Activated CD4-positive, alpha-beta T cell treated with anti-CD3 and anti-CD28 coated beads for 36 hours (primary cell): Measurements from ENCODE around the gene ACSM6. TPM values are rescaled to one million over a fixed set of nuclear protein-coding genes. Genes with fewer than 3 reads are reported as not detected.

Source experiments
- ATAC-seq: fragments of 200-7000 bp; cut with Tn5 transposase; one replicate; pipeline ENCODE4 v1.10.0; 2021; ENCODE audit warnings: mild to moderate bottlenecking, moderate library complexity
- CTCF ChIA-PET: fragments of 350-600 bp; sonication (Branson Sonifier 250); formaldehyde crosslinking; loops from one replicate; lab custom pipeline; 2021; ENCODE audit warnings: antibody characterized with exemption; lab: Charles Lee
- POLR2A ChIA-PET: fragments of 350-600 bp; sonication (Branson Sonifier 250); formaldehyde crosslinking; loops from one replicate; lab custom pipeline; 2021; ENCODE audit warnings: antibody characterized with exemption, inconsistent platforms; lab: Charles Lee
- DNase-seq: peaks from one replicate; pipeline ENCODE4 v3.0.0-alpha.2; 2020
- H3K27ac Mint-ChIP-seq: one replicate; pipeline ENCODE4 v1.8.0; 2021; ENCODE audit warnings: mixed read lengths
- H3K27me3 Mint-ChIP-seq: one replicate; pipeline ENCODE4 v1.8.0; 2021; ENCODE audit warnings: mixed read lengths
- H3K36me3 Mint-ChIP-seq: one replicate; pipeline ENCODE4 v1.8.0; 2021; ENCODE audit warnings: low read depth, mixed read lengths
- H3K4me1 Mint-ChIP-seq: one replicate; pipeline ENCODE4 v1.8.0; 2021; ENCODE audit warnings: mixed read lengths
- H3K4me3 Mint-ChIP-seq: one replicate; pipeline ENCODE4 v1.8.0; 2021; ENCODE audit warnings: mild to moderate bottlenecking, moderate library complexity, mixed read lengths
- H3K9me3 Mint-ChIP-seq: one replicate; pipeline ENCODE4 v1.8.0; 2021; ENCODE audit warnings: low read depth, mixed read lengths
- intact Hi-C, 2 experiments: fragments of 100-400 bp; cut with DNase I in 1 of 2; cut with micrococcal nuclease in 1 of 2; formaldehyde crosslinking; loops; one replicate each; pipeline versions ENCODE4 v1.14.2 to v1.15.1; 2022 to 2024; cut with DNase I, micrococcal nuclease
- total RNA-seq, 2 experiments: library from RNA; stranded (reverse); gene quantifications; one replicate each; pipeline ENCODE4 v1.2.3, GENCODE V29; 2021

ACSM6 gene
- total RNA-seq, 2 experiments from 2014 or later: not detected

DNA sequence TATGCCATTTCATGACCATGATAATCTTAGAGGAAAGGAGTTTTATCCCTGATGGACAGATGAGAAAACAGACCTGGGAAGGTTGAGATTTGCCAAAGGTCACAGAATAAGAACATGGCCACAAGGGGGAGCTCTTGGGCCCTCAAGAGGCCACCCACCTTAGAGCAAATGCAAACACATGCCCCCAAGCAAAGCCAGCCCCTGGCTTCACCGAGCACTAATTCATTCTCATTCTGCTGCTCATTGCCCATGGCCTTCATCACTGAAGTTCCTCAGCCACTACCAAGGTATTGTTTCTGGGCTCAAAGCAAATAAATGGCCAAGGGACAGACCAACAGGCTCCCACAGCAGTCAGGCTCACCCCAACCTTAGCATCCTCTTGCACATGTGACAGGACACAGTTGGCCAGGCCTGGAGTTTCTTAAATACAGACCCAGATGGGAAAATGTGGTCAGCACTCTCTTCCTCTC is 52.6 kb downstream of the ACSM6 start:
- Mint-ChIP-seq H3K36me3 (no peaks in the 10 kb centered on the region), H3K9me3 (no peaks in the 10 kb centered on the region), H3K27me3 (peaks cover 8% of the 10 kb centered on the region), H3K27ac (no peak overlapping the region), H3K4me3 (no peak overlapping the region), H3K4me1 (no peaks in the 10 kb centered on the region)
- POLR2A ChIA-PET: no interaction called here
- peak; percentile 83 for DNase-seq
- CTCF ChIA-PET: interaction anchor here (0.7 to 6.3 kb wide), 16 partner anchors 8 to 209 kb away, joined by 3 to 152 read pairs (median 3); partner anchors contain the start of gene PDLIM1
- intact Hi-C loops: loop anchor here (1.0 kb wide), 1 partner anchor 117 kb away; no protein-coding TSS in a partner anchor
- peak; percentile 52 for ATAC-seq

GRCh38 chr10:95247200-95247880 is 53.3 kb downstream of the ACSM6 start:
- POLR2A ChIA-PET: no interaction called here
- H3K36me3 Mint-ChIP-seq: no peaks in the 10 kb centered on the region
- DNase-seq (no peak), ATAC-seq (no peak)
- CTCF ChIA-PET: interaction anchor here (0.6 to 6.3 kb wide), 13 partner anchors 8 to 131 kb away, joined by 3 to 152 read pairs (median 3); partner anchors contain the start of gene PDLIM1
- no peak overlapping the region for H3K27ac Mint-ChIP-seq
- H3K4me1 Mint-ChIP-seq: no peaks in the 10 kb centered on the region
- H3K4me3 Mint-ChIP-seq: no peak overlapping the region
- no peaks in the 10 kb centered on the region for H3K9me3 Mint-ChIP-seq
- intact Hi-C loops: no loop called here
- peaks cover 9% of the 10 kb centered on the region for H3K27me3 Mint-ChIP-seq

GRCh38 chr10:95247881-95248583 is 54.0 kb downstream of the ACSM6 start:
- DNase-seq (no peak), ATAC-seq (no peak)
- Mint-ChIP-seq H3K4me1 (no peaks in the 10 kb centered on the region), H3K9me3 (no peaks in the 10 kb centered on the region), H3K36me3 (no peaks in the 10 kb centered on the region), H3K27ac (no peak overlapping the region), H3K27me3 (peaks cover 16% of the 10 kb centered on the region), H3K4me3 (no peak overlapping the region)
- ChIA-PET POLR2A (no interaction called here), CTCF (interaction anchor here (0.6 to 6.3 kb wide), 6 partner anchors 12 to 116 kb away, joined by 3 to 152 read pairs (median 6); partner anchors contain the start of gene PDLIM1)
- intact Hi-C loops: no loop called here

GRCh38 chr10:95248989-95249388 is 55.0 kb downstream of the ACSM6 start:
- no peak overlapping the region for H3K27ac Mint-ChIP-seq
- ChIA-PET CTCF (interaction anchor here (0.8 kb wide), 1 partner anchor 114 kb away, joined by 3 read pairs; no protein-coding TSS in a partner anchor), POLR2A (no interaction called here)
- DNase-seq: no peak
- no peaks in the 10 kb centered on the region for H3K4me1 Mint-ChIP-seq
- no peaks in the 10 kb centered on the region for H3K36me3 Mint-ChIP-seq
- intact Hi-C loops: no loop called here
- ATAC-seq: no peak
- no peak overlapping the region for H3K4me3 Mint-ChIP-seq
- H3K27me3 Mint-ChIP-seq: peaks cover 13% of the 10 kb centered on the region
- H3K9me3 Mint-ChIP-seq: no peaks in the 10 kb centered on the region

- CTCF ChIA-PET: interaction anchor here (0.7 to 1.0 kb wide), 3 partner anchors 19 to 113 kb away, joined by 3 read pairs; no protein-coding TSS in a partner anchor
- DNase-seq (no peak), ATAC-seq (no peak)
- POLR2A ChIA-PET: no interaction called here
- H3K4me3 Mint-ChIP-seq: no peak overlapping the region
- no peaks in the 10 kb centered on the region for H3K9me3 Mint-ChIP-seq
- H3K4me1 Mint-ChIP-seq: no peaks in the 10 kb centered on the region
- peaks cover 13% of the 10 kb centered on the region for H3K27me3 Mint-ChIP-seq
- intact Hi-C loops: no loop called here
- H3K36me3 Mint-ChIP-seq: no peaks in the 10 kb centered on the region
- H3K27ac Mint-ChIP-seq: no peak overlapping the region
These were observed 55.4 kb downstream of the ACSM6 start for GRCh38 chr10:95249467-95249866.

GRCh38 chr10:95250856-95251255 is 56.8 kb downstream of the ACSM6 start:
- no peaks in the 10 kb centered on the region for H3K36me3 Mint-ChIP-seq
- H3K4me3 Mint-ChIP-seq: no peak overlapping the region
- peaks cover 11% of the 10 kb centered on the region for H3K27me3 Mint-ChIP-seq
- no peak overlapping the region for H3K27ac Mint-ChIP-seq
- H3K9me3 Mint-ChIP-seq: no peaks in the 10 kb centered on the region
- ChIA-PET POLR2A (no interaction called here), CTCF (no interaction called here)
- ATAC-seq (no peak), DNase-seq (no peak)
- no peaks in the 10 kb centered on the region for H3K4me1 Mint-ChIP-seq
- intact Hi-C loops: no loop called here

GRCh38 chr10:95253007-95253406 is 59.0 kb downstream of the ACSM6 start:
- peaks cover 1% of the 10 kb centered on the region for H3K9me3 Mint-ChIP-seq
- no peak for ATAC-seq
- no peak overlapping the region for H3K27ac Mint-ChIP-seq
- intact Hi-C loops: no loop called here
- H3K4me3 Mint-ChIP-seq: no peak overlapping the region
- CTCF ChIA-PET: interaction anchor here (1.2 kb wide), 1 partner anchor 10 kb away, joined by 4 read pairs; no protein-coding TSS in a partner anchor
- peaks cover 11% of the 10 kb centered on the region for H3K27me3 Mint-ChIP-seq
- no peak for DNase-seq
- no peaks in the 10 kb centered on the region for H3K36me3 Mint-ChIP-seq
- POLR2A ChIA-PET: no interaction called here
- H3K4me1 Mint-ChIP-seq: no peaks in the 10 kb centered on the region

DNA sequence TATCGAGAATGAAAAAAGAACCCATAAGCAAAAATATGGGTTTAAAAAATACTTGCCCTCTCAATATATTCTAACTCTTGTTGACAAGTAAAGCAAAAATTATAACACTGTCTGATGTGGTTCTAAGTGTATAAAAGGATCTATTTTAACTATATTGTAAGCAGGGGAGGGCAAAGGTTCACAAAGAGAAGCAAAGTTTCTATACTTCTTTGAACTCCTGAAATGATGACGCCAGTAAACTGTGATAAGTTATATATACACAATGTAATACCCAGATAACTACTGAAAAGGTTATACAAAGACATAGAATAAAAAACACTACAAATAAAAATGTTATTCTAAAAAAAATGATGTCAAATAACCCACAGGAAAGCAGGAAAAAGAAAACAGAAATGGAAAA is 59.6 kb downstream of the ACSM6 start:
- H3K4me1 Mint-ChIP-seq: no peaks in the 10 kb centered on the region
- intact Hi-C loops: no loop called here
- DNase-seq: no peak
- ATAC-seq: no peak
- no peaks in the 10 kb centered on the region for H3K36me3 Mint-ChIP-seq
- no peak overlapping the region for H3K4me3 Mint-ChIP-seq
- ChIA-PET POLR2A (no interaction called here), CTCF (interaction anchor here (1.2 kb wide), 1 partner anchor 11 kb away, joined by 4 read pairs; no protein-coding TSS in a partner anchor)
- peaks cover 1% of the 10 kb centered on the region for H3K9me3 Mint-ChIP-seq
- no peak overlapping the region for H3K27ac Mint-ChIP-seq
- H3K27me3 Mint-ChIP-seq: peaks cover 11% of the 10 kb centered on the region

DNA sequence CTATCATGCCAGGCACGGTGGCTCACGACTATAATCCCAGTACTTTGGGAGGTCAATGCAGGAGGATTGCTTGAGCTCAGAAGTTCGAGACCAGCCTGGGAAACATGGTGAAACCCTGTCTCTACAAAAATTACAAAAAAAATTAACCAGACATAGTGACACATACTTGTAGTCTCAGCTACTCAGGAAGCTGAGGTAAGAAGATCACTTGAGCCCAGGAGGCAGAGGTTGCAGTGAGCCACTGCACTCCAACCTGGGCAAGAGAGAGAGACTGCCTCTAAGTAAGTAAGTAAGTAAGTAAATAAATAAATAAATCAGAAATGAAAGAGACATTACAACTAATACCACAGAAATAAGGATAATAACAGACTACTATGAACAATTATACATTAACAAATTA is 60.6 kb downstream of the ACSM6 start:
- H3K4me1 Mint-ChIP-seq: no peaks in the 10 kb centered on the region
- intact Hi-C loops: no loop called here
- no peaks in the 10 kb centered on the region for H3K36me3 Mint-ChIP-seq
- no peak for DNase-seq
- H3K27ac Mint-ChIP-seq: no peak overlapping the region
- no peak overlapping the region for H3K4me3 Mint-ChIP-seq
- ChIA-PET POLR2A (no interaction called here), CTCF (interaction anchor here (0.7 to 1.4 kb wide), 2 partner anchors 8 to 109 kb away, joined by 3 read pairs; no protein-coding TSS in a partner anchor)
- H3K27me3 Mint-ChIP-seq: peaks cover 9% of the 10 kb centered on the region
- no peak for ATAC-seq
- H3K9me3 Mint-ChIP-seq: peaks cover 1% of the 10 kb centered on the region

- ATAC-seq: no peak
- ChIA-PET CTCF (no interaction called here), POLR2A (no interaction called here)
- Mint-ChIP-seq H3K36me3 (no peaks in the 10 kb centered on the region), H3K27ac (no peak overlapping the region), H3K27me3 (peaks cover 9% of the 10 kb centered on the region), H3K4me1 (no peaks in the 10 kb centered on the region), H3K9me3 (peaks cover 1% of the 10 kb centered on the region), H3K4me3 (no peak overlapping the region)
- intact Hi-C loops: no loop called here
- no peak for DNase-seq
These were observed 62.2 kb downstream of the ACSM6 start for GRCh38 chr10:95256268-95256667.

GRCh38 chr10:95257849-95258248 is 63.8 kb downstream of the ACSM6 start:
- POLR2A ChIA-PET: no interaction called here
- DNase-seq (no peak), ATAC-seq (no peak)
- intact Hi-C loops: no loop called here
- peaks cover 3% of the 10 kb centered on the region for H3K27me3 Mint-ChIP-seq
- no peaks in the 10 kb centered on the region for H3K4me1 Mint-ChIP-seq
- no peaks in the 10 kb centered on the region for H3K36me3 Mint-ChIP-seq
- no peak overlapping the region for H3K27ac Mint-ChIP-seq
- no peak overlapping the region for H3K4me3 Mint-ChIP-seq
- H3K9me3 Mint-ChIP-seq: peaks cover 1% of the 10 kb centered on the region
- CTCF ChIA-PET: interaction anchor here (0.8 to 1.3 kb wide), 2 partner anchors 11 to 116 kb away, joined by 3 to 4 read pairs; no protein-coding TSS in a partner anchor
